KMS-11 (cell line): Measurements from ENCODE around the gene JAG1.

Source experiments
- H2AFZ ChIP-seq: fragments of 200-600 bp; sonication (generic); 2 replicates; pipeline ENCODE4 v1.6.1; 2016; ENCODE audit warnings: antibody characterized with exemption, mixed run types, low read depth
- H3K27ac ChIP-seq: fragments of 200-600 bp; sonication (generic); 2 replicates; pipeline ENCODE4 v1.6.1; 2016; ENCODE audit warnings: mild to moderate bottlenecking, mixed run types
- H3K27me3 ChIP-seq: fragments of 200-600 bp; sonication (generic); 2 replicates; pipeline ENCODE4 v1.6.1; 2017; ENCODE audit warnings: mild to moderate bottlenecking, low read depth, mixed run types, moderate library complexity; ENCODE audit not compliant: insufficient read depth
- H3K36me3 ChIP-seq: fragments of 200-600 bp; sonication (generic); 2 replicates; pipeline ENCODE4 v1.6.1; 2017; ENCODE audit warnings: mild to moderate bottlenecking, mixed run types; ENCODE audit not compliant: insufficient read depth
- H3K4me1 ChIP-seq: fragments of 200-600 bp; sonication (generic); 2 replicates; pipeline ENCODE4 v1.6.1; 2016; ENCODE audit warnings: mild to moderate bottlenecking, low read depth, mixed run types; ENCODE audit not compliant: poor library complexity, severe bottlenecking
- H3K4me2 ChIP-seq: fragments of 200-600 bp; sonication (generic); 2 replicates; pipeline ENCODE4 v1.7.0; 2016; ENCODE audit warnings: mild to moderate bottlenecking, mixed run types
- H3K4me3 ChIP-seq: fragments of 200-600 bp; sonication (generic); IDR thresholded peaks from 2 replicates; pipeline ENCODE4 v1.6.1; 2017; ENCODE audit warnings: low read depth, low read length, mixed read lengths; ENCODE audit not compliant: insufficient read depth
- H3K79me2 ChIP-seq: fragments of 200-600 bp; sonication (generic); 2 replicates; pipeline ENCODE4 v1.6.1; 2016; ENCODE audit warnings: low read depth, mixed run types; ENCODE audit not compliant: insufficient read depth
- H3K9ac ChIP-seq: fragments of 200-600 bp; sonication (generic); 2 replicates; pipeline ENCODE4 v1.6.1; 2016; ENCODE audit warnings: mild to moderate bottlenecking, mixed run types
- H4K20me1 ChIP-seq: fragments of 200-600 bp; sonication (generic); 2 replicates; pipeline ENCODE4 v1.6.1; 2016; ENCODE audit warnings: mild to moderate bottlenecking, mixed run types; ENCODE audit not compliant: insufficient read depth
- CTCF ChIP-seq: fragments of 200-600 bp; sonication (generic); conservative IDR thresholded peaks from 2 replicates; pipeline ENCODE4 v1.6.1; 2017; ENCODE audit warnings: low read depth, mild to moderate bottlenecking, antibody characterized with exemption, low read length, moderate library complexity, mixed read lengths

Gene JAG1

DNA sequence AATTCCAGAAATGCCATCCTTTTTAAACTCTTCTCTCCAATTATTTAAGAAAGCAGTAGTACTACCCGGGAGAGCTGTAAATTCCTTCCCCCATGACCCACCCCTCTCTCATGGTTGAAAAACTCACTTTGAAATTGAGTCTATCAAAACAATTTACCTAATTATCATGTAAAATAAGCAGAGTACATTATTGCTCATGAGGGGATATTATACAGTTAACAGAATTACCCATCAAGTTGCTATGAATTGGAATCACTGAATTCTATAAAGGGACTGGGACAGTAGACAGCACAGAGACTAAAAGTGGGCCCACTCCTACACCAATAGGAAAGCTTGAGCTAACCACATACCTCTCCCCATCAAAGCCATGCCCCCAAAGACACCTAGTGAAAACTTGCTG lies 16.3 kb downstream of the JAG1 start:
- H3K4me1 ChIP-seq: no peaks in the 10 kb centered on the region

GRCh38 chr20:10655720-10656669 lies 17.8 kb downstream of the JAG1 start:
- no peak overlapping the region for H2AFZ ChIP-seq
- H3K4me2 ChIP-seq: no peak overlapping the region
- H3K4me1 ChIP-seq: no peaks in the 10 kb centered on the region
- TF ChIP-seq CTCF: no peak
- H3K9ac ChIP-seq: no peak overlapping the region
- no peaks in the 10 kb centered on the region for H3K36me3 ChIP-seq
- no peaks in the 10 kb centered on the region for H4K20me1 ChIP-seq
- H3K27me3 ChIP-seq: no peaks in the 10 kb centered on the region
- no peaks in the 10 kb centered on the region for H3K79me2 ChIP-seq
- H3K4me3 ChIP-seq: no peak overlapping the region
- no peak overlapping the region for H3K27ac ChIP-seq

More for the DNA sequence above, 16.3 kb downstream of the JAG1 start:
- Histone ChIP-seq H3K4me2 (no peak overlapping the region), H3K79me2 (no peaks in the 10 kb centered on the region), H3K9ac (no peak overlapping the region), H2AFZ (no peak overlapping the region), H3K27ac (no peak overlapping the region), H3K36me3 (no peaks in the 10 kb centered on the region), H4K20me1 (no peaks in the 10 kb centered on the region), H3K27me3 (no peaks in the 10 kb centered on the region), H3K4me3 (no peak overlapping the region)
- no peak for TF ChIP-seq CTCF

DNA sequence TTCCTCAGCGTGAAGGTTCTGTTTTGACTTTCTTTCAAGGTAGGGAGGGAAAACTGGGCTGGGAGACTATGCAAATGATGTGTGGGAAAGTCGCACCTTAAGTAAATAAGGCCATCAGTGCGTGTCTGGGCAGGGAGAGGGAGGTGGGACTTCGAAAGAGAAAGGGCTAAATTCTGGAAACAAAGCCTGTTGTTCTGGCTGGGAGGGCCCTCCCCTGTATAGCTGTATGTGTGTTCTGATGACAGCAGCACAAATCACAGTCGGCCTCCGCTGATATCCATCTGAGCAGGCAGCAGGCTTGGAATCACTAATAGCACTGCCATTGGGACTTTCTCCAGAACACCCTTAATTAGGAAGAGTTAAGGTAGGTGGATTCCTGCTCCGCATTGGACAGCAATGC lies 19.2 kb downstream of the JAG1 start:
- H3K4me3 ChIP-seq: no peak overlapping the region
- no peaks in the 10 kb centered on the region for H4K20me1 ChIP-seq
- H3K27ac ChIP-seq: no peak overlapping the region
- no peaks in the 10 kb centered on the region for H3K36me3 ChIP-seq
- no peak overlapping the region for H2AFZ ChIP-seq
- no peak overlapping the region for H3K4me2 ChIP-seq
- no peak for TF ChIP-seq CTCF
- H3K79me2 ChIP-seq: no peaks in the 10 kb centered on the region
- no peak overlapping the region for H3K9ac ChIP-seq
- H3K4me1 ChIP-seq: no peaks in the 10 kb centered on the region
- H3K27me3 ChIP-seq: no peaks in the 10 kb centered on the region

GRCh38 chr20:10654250-10654610 lies 19.6 kb downstream of the JAG1 start:
- Histone ChIP-seq H3K79me2 (no peaks in the 10 kb centered on the region), H3K27me3 (no peaks in the 10 kb centered on the region), H3K4me2 (no peak overlapping the region), H2AFZ (no peak overlapping the region), H4K20me1 (no peaks in the 10 kb centered on the region), H3K4me3 (no peak overlapping the region), H3K27ac (no peak overlapping the region), H3K9ac (no peak overlapping the region), H3K36me3 (no peaks in the 10 kb centered on the region), H3K4me1 (no peaks in the 10 kb centered on the region)
- TF ChIP-seq CTCF: no peak
